PC-9 (cell line): ENCODE measurements around the gene DNAJC11. TPM values are rescaled to one million over a fixed set of nuclear protein-coding genes. Genes with fewer than 3 reads are reported as not detected.
"Not testable (repeated sequence)": the region's sequence is repeated elsewhere in the genome, so short reads cannot be mapped to it uniquely, and the experiment has no call there.

Source experiments
- BruUV-seq: library from RNA; stranded (reverse); fragments of 400-500 nt; replicated peaks from 2 replicates; lab custom pipeline; 2021; lab: Mats Ljungman, UMichigan
- CTCF ChIA-PET: fragments of 300-600 bp; sonication (Branson Sonifier 250); formaldehyde crosslinking; loops from one replicate; lab custom pipeline; 2022; ENCODE audit warnings: antibody characterized with exemption; lab: Charles Lee
- POLR2A ChIA-PET: fragments of 300-600 bp; sonication (Branson Sonifier 250); formaldehyde crosslinking; loops from one replicate; lab custom pipeline; 2022; ENCODE audit warnings: antibody characterized with exemption; ENCODE audit not compliant: unreplicated experiment; lab: Charles Lee
- DNase-seq, 2 experiments: peaks; one replicate each; pipeline versions ENCODE4 v3.0.0 to v3.0.0-alpha.2; 2015 to 2022; ENCODE audit warnings: mixed read lengths in 1 of 2
- H2AFZ ChIP-seq: fragments of 200-600 bp; sonication (generic); 2 replicates; pipeline ENCODE4 v1.8.1; 2017; ENCODE audit warnings: antibody characterized with exemption
- H3F3A ChIP-seq: fragments of 200-600 bp; sonication (generic); 2 replicates; pipeline ENCODE4 v1.8.1; 2017; ENCODE audit warnings: antibody characterized with exemption, mild to moderate bottlenecking, low read depth; ENCODE audit not compliant: insufficient read depth
- H3K27ac ChIP-seq: fragments of 200-600 bp; sonication (generic); 2 replicates; pipeline ENCODE4 v1.6.1; 2016; ENCODE audit warnings: mixed run types
- H3K27me3 ChIP-seq: fragments of 200-600 bp; sonication (generic); 2 replicates; pipeline ENCODE4 v1.6.1; 2016; ENCODE audit warnings: low read depth, mixed run types; ENCODE audit not compliant: insufficient read depth
- H3K36me3 ChIP-seq: fragments of 200-600 bp; sonication (generic); 2 replicates; pipeline ENCODE4 v1.6.1; 2016; ENCODE audit warnings: low read depth, mixed run types
- H3K4me1 ChIP-seq: fragments of 200-600 bp; sonication (generic); replicated peaks from 2 replicates; pipeline ENCODE4 v1.6.1; 2016; ENCODE audit warnings: mixed run types; ENCODE audit not compliant: insufficient read depth
- H3K4me2 ChIP-seq: fragments of 200-600 bp; sonication (generic); 2 replicates; pipeline ENCODE4 v1.6.1; 2017; ENCODE audit warnings: mixed run types
- H3K4me3 ChIP-seq: fragments of 200-600 bp; sonication (generic); 2 replicates; pipeline ENCODE4 v1.6.1; 2016; ENCODE audit warnings: mixed run types
- H3K79me2 ChIP-seq: fragments of 200-600 bp; sonication (generic); 2 replicates; pipeline ENCODE4 v1.6.1; 2017; ENCODE audit warnings: low read depth, mixed run types
- H3K9me2 ChIP-seq: fragments of 200-600 bp; sonication (generic); 2 replicates; pipeline ENCODE4 v1.8.1; 2017; ENCODE audit warnings: mild to moderate bottlenecking; ENCODE audit not compliant: insufficient read depth
- H3K9me3 ChIP-seq: fragments of 200-600 bp; sonication (generic); 2 replicates; pipeline ENCODE4 v1.8.1; 2016; ENCODE audit warnings: low read depth; ENCODE audit not compliant: insufficient read depth
- H4K20me1 ChIP-seq: fragments of 200-600 bp; sonication (generic); 2 replicates; pipeline ENCODE4 v1.8.1; 2017; ENCODE audit not compliant: insufficient read depth
- EZH2 ChIP-seq: fragments of 200-600 bp; sonication (generic); IDR thresholded peaks from 2 replicates; pipeline ENCODE4 v1.8.0; 2017; ENCODE audit warnings: antibody characterized with exemption, low read depth
- intact Hi-C: fragments of 100-400 bp; cut with micrococcal nuclease; formaldehyde crosslinking; loops from one replicate; pipeline ENCODE4 v1.10.0; 2022; ENCODE audit not compliant: unreplicated experiment
- total RNA-seq: library from RNA; stranded (reverse); gene quantifications from 2 replicates; pipeline ENCODE4 v1.2.3, GENCODE V29; 2021
- TF ChIP-seq, protein P1 (sequence below): fragments of 200-600 bp; sonication (generic); conservative IDR thresholded peaks from 2 replicates; pipeline ENCODE4 v1.6.1; 2017; ENCODE audit warnings: mixed run types, antibody characterized with exemption, mild to moderate bottlenecking, moderate library complexity

DNAJC11 gene
- total RNA-seq, 1 experiment from 2014 or later: 52.8 TPM

DNA sequence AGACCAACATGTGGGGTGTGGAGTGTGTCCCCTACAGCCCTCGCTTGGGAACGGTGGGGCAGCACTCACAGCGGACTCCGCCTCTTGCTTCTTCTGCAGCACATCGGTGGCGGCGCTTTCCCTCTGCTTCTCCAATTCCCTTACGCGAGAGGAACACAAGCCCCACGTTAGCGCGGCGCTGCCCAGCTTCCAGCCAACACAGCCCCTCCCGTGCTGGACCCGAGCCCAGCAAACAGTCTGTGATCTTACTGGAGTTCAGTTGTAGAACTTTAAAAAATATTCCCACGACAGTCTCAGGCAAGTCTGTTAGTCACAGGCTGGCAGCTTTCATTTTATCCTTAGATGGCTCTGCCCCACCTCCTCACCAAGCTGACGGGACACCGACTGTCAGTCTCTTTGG lies 63.4 kb downstream of the DNAJC11 start:
- H3K9me2 ChIP-seq: no peaks in the 10 kb centered on the region
- no peaks in the 10 kb centered on the region for H3K4me1 ChIP-seq
- no peaks in the 10 kb centered on the region for H4K20me1 ChIP-seq
- no peaks in the 10 kb centered on the region for H3K79me2 ChIP-seq
- H3K27me3 ChIP-seq: no peaks in the 10 kb centered on the region
- TF ChIP-seq EZH2: no peak
- TF ChIP-seq, protein P1, sequence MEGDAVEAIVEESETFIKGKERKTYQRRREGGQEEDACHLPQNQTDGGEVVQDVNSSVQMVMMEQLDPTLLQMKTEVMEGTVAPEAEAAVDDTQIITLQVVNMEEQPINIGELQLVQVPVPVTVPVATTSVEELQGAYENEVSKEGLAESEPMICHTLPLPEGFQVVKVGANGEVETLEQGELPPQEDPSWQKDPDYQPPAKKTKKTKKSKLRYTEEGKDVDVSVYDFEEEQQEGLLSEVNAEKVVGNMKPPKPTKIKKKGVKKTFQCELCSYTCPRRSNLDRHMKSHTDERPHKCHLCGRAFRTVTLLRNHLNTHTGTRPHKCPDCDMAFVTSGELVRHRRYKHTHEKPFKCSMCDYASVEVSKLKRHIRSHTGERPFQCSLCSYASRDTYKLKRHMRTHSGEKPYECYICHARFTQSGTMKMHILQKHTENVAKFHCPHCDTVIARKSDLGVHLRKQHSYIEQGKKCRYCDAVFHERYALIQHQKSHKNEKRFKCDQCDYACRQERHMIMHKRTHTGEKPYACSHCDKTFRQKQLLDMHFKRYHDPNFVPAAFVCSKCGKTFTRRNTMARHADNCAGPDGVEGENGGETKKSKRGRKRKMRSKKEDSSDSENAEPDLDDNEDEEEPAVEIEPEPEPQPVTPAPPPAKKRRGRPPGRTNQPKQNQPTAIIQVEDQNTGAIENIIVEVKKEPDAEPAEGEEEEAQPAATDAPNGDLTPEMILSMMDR: no peak
- H3K36me3 ChIP-seq: no peaks in the 10 kb centered on the region
- H3K27ac ChIP-seq: no peak overlapping the region
- intact Hi-C loops: no loop called here
- no peaks in the 10 kb centered on the region for H3F3A ChIP-seq
- POLR2A ChIA-PET: no interaction called here
- CTCF ChIA-PET: no interaction called here
- no peak overlapping the region for H3K4me3 ChIP-seq
- no peaks in the 10 kb centered on the region for H3K9me3 ChIP-seq
- H3K4me2 ChIP-seq: no peak overlapping the region
- no peak overlapping the region for H2AFZ ChIP-seq
- no TSS peak for BruUV-seq
- no peak for DNase-seq

DNA sequence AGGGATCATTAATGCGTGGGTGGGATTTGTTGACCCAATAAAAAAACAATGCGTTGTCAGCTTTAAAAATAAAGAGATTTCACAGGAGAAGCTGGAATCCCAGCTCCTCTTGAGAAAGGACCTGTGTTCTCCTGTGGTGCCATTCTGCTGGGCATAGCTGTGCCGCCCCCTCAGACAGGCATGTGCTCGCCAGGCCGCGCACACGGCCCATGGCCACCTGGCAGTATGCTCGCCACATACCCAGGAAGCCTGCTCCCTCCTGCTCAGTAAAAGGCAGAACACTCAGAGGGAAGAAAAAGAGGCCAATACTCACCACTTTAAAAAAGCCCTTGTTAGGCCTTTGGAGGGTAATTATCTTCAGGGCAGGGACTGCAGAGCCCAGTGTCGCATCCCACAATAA lies 63.8 kb downstream of the DNAJC11 start:
- Histone ChIP-seq H3K9me2 (no peaks in the 10 kb centered on the region), H2AFZ (no peak overlapping the region), H3K9me3 (no peaks in the 10 kb centered on the region), H3K4me3 (no peak overlapping the region), H3K36me3 (no peaks in the 10 kb centered on the region), H3K4me2 (no peak overlapping the region), H3K4me1 (no peaks in the 10 kb centered on the region), H3K27ac (no peak overlapping the region), H3K27me3 (no peaks in the 10 kb centered on the region), H3K79me2 (no peaks in the 10 kb centered on the region), H4K20me1 (no peaks in the 10 kb centered on the region), H3F3A (no peaks in the 10 kb centered on the region)
- no peak for TF ChIP-seq EZH2
- TF ChIP-seq, protein P1: no peak
- BruUV-seq: no TSS peak
- DNase-seq: no peak
- intact Hi-C loops: no loop called here
- POLR2A ChIA-PET: no interaction called here
- CTCF ChIA-PET: no interaction called here

DNA sequence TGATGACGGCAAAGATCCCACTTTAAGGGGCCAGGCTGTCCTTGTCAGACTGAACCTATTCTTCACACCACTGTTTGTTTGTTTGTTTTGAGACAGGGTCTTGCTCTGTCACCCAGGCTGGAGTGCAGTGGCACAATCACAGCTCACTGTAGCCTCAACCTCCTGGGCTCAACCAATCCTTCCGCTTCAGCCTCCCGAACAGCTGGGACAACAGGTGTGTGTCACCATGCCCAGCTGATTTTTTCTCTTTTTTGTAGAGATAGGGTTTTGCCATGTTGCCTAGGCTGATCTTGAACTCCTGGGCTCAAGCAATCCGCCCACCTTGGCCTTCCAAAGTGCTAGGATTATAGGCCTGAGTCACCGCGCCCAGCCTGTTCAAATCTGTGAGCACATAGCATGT lies 64.8 kb downstream of the DNAJC11 start:
- CTCF ChIA-PET, H3K9me3 ChIP-seq, intact Hi-C loops, H4K20me1 ChIP-seq, H3K36me3 ChIP-seq, H3K27ac ChIP-seq, H3K9me2 ChIP-seq, H3K27me3 ChIP-seq, BruUV-seq, H2AFZ ChIP-seq, H3F3A ChIP-seq, DNase-seq, H3K4me1 ChIP-seq, H3K4me3 ChIP-seq, H3K79me2 ChIP-seq, H3K4me2 ChIP-seq: not testable (repeated sequence)
- POLR2A ChIA-PET: interaction anchor here (0.6 kb wide), 1 partner anchor 18 kb away, joined by 5 read pairs; no protein-coding TSS in a partner anchor
